ENCODE results near the gene TMEM233. TPM values are rescaled to one million over a fixed set of nuclear protein-coding genes. Genes with fewer than 3 reads are reported as not detected.

Gene TMEM233
- total RNA-seq, 1 donor from 2014 or later = not detected

DNA sequence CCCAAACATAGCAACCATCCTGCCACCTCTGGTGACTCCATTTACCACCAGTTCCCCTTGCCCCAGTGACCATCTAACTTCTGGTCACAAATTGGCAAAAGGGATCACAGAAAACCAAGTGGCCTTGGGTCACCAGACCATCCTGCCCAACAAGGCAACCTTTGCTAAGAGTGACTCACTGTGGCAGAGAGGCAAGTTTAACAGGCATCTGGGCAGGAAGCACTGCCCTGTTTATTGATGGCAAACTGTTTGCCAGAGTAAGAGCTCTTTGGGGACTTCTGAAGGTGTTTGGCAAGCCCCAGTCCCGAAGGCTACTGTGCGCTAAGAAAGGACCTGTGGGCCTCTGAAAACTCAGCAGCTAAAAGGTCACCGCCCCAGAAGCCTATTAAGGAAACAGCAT, 28.2 kb upstream of the TMEM233 start:
- POLR2A ChIA-PET = no interaction called here
- TF ChIP-seq, protein P1, sequence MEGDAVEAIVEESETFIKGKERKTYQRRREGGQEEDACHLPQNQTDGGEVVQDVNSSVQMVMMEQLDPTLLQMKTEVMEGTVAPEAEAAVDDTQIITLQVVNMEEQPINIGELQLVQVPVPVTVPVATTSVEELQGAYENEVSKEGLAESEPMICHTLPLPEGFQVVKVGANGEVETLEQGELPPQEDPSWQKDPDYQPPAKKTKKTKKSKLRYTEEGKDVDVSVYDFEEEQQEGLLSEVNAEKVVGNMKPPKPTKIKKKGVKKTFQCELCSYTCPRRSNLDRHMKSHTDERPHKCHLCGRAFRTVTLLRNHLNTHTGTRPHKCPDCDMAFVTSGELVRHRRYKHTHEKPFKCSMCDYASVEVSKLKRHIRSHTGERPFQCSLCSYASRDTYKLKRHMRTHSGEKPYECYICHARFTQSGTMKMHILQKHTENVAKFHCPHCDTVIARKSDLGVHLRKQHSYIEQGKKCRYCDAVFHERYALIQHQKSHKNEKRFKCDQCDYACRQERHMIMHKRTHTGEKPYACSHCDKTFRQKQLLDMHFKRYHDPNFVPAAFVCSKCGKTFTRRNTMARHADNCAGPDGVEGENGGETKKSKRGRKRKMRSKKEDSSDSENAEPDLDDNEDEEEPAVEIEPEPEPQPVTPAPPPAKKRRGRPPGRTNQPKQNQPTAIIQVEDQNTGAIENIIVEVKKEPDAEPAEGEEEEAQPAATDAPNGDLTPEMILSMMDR (IDR thresholded peaks at IDR 0.05) = no peak
- DNase-seq = no peak
- CTCF ChIA-PET = no interaction called here
- H3K9me3 Mint-ChIP-seq = no peaks in the 10 kb centered on the region
- no peak overlapping the region for H3K27ac Mint-ChIP-seq
- intact Hi-C loops (cut with micrococcal nuclease) = no loop called here
- no peaks in the 10 kb centered on the region for H3K36me3 Mint-ChIP-seq (ENCODE audit: low read depth)
- peaks cover 8% of the 10 kb centered on the region for H3K27me3 Mint-ChIP-seq
- no peak overlapping the region for H3K4me3 Mint-ChIP-seq
- ATAC-seq (ENCODE audit: low read depth) = no peak
- H3K4me1 Mint-ChIP-seq = no peaks in the 10 kb centered on the region

DNA sequence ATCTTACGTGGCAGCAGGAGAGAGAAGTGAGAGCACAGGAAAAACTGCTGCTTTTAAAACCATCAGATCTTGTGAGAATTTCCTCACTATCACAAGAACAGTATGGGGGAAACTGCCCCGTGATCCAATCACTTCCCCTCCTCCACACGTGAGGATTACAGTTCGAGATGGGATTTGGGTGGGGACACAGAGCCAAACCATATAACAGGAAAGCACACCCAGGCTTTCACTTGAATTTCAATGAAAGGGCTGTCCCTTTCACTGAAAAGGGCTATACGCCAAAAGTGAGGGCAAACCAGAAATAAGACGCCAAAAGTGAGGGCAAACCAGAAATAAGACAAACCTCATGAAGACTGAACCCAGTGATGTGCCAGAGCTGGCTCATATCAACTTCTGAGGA, 22.8 kb upstream of the TMEM233 start:
- Mint-ChIP-seq H3K4me3 (no peak overlapping the region), H3K27me3 (peaks cover 11% of the 10 kb centered on the region), H3K36me3 (ENCODE audit: low read depth) (no peaks in the 10 kb centered on the region), H3K27ac (no peak overlapping the region), H3K9me3 (peaks cover 4% of the 10 kb centered on the region), H3K4me1 (no peaks in the 10 kb centered on the region)
- ChIA-PET POLR2A (no interaction called here), CTCF (interaction anchor here (1.1 kb wide), 1 partner anchor 7 kb away, joined by 3 read pairs; no protein-coding TSS in a partner anchor)
- no peak for DNase-seq
- intact Hi-C loops (cut with micrococcal nuclease) = no loop called here
- ATAC-seq (ENCODE audit: low read depth) = no peak
- TF ChIP-seq, protein P1 (IDR thresholded peaks at IDR 0.05) = no peak

DNA sequence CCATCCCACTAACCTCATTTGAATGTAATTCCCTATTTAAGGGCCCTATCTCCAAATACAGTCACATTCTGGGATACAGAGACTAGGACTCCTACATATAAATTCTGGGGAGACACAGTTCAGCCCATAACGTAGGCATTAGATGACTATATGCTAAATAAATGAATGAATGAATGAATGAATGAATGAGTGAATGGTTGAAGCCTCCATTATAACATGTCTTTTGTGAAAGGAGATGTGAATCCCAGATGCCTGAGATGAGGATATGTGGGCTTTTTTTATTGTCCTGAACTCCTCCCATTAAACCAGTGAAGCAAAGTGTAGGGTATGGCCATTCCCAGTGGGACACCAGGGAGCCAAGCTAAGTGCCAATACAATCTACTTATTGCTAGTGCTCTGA, 20.5 kb upstream of the TMEM233 start:
- no peak overlapping the region for H3K27ac Mint-ChIP-seq
- TF ChIP-seq, protein P1 (IDR thresholded peaks at IDR 0.05) = no peak
- H3K27me3 Mint-ChIP-seq = peaks cover 12% of the 10 kb centered on the region
- no peak overlapping the region for H3K4me3 Mint-ChIP-seq
- no peaks in the 10 kb centered on the region for H3K4me1 Mint-ChIP-seq
- no peaks in the 10 kb centered on the region for H3K36me3 Mint-ChIP-seq (ENCODE audit: low read depth)
- DNase-seq (no peak), ATAC-seq (ENCODE audit: low read depth) (no peak)
- ChIA-PET CTCF (no interaction called here), POLR2A (no interaction called here)
- intact Hi-C loops (cut with micrococcal nuclease) = no loop called here
- peaks cover 4% of the 10 kb centered on the region for H3K9me3 Mint-ChIP-seq

DNA sequence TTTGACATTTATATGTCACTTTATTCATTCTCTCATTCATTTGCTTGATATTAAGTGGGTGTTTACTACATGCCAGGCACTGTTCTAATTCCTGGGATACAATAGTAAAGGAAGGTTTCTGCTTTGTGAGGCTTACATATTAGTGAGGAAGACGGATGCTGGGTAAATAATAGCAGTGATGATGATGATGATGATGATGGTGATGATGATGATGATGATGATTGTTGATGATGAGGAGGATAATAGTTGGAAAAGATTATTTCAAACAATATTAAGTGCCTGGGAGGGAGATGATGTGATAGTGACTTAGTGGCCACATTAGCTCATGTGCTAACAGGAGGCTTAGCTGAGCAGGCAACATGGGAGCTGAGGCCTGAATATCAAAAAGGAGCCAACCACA, 19.3 kb upstream of the TMEM233 start:
- TF ChIP-seq, protein P1 (IDR thresholded peaks at IDR 0.05) = no peak
- H3K27ac Mint-ChIP-seq = no peak overlapping the region
- peaks cover 4% of the 10 kb centered on the region for H3K9me3 Mint-ChIP-seq
- ATAC-seq (ENCODE audit: low read depth) (no peak), DNase-seq (no peak)
- peaks cover 13% of the 10 kb centered on the region for H3K27me3 Mint-ChIP-seq
- H3K4me1 Mint-ChIP-seq = no peaks in the 10 kb centered on the region
- H3K4me3 Mint-ChIP-seq = no peak overlapping the region
- intact Hi-C loops (cut with micrococcal nuclease) = no loop called here
- ChIA-PET CTCF (no interaction called here), POLR2A (interaction anchor here (0.7 kb wide), 1 partner anchor 28 kb away, joined by 5 read pairs; no protein-coding TSS in a partner anchor)
- H3K36me3 Mint-ChIP-seq (ENCODE audit: low read depth) = no peaks in the 10 kb centered on the region

DNA sequence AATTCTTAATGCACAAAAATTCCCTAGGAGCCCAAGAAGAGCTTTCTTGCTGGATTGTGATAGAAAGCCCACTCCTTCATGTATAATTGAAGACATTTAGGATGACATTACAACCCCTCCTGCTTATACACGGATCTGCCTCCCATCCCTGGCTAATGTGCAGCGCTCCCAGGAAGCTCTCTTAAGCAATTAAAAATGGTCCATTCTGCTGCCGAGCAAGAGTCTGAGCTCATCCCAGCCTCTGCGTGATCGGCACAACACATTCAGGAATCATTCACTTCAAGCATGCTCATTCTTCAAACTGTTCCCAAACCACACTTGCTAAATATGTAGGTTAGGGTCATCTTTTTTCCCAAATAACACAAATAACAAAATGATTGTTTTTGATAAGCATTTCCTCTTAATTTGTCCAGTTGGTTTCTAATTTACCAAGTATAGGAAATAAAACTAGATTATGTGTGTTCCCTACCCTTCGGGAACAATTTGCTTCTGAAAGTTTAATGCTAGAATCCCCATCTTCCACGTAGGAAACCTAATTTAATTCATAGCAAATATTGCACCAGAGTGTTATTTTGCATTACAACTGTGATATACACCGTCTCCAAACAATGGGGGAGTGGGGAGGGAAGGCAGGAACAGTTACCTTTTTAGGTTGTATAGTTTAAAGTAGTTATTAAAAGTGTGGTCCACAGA, 17.3 kb upstream of the TMEM233 start:
- ATAC-seq (ENCODE audit: low read depth) = no peak
- intact Hi-C loops (cut with micrococcal nuclease) = no loop called here
- DNase-seq = no peak
- CTCF ChIA-PET = no interaction called here
- H3K9me3 Mint-ChIP-seq = peaks cover 4% of the 10 kb centered on the region
- H3K27ac Mint-ChIP-seq = no peak overlapping the region
- no peaks in the 10 kb centered on the region for H3K36me3 Mint-ChIP-seq (ENCODE audit: low read depth)
- POLR2A ChIA-PET = no interaction called here
- H3K27me3 Mint-ChIP-seq = peaks cover 14% of the 10 kb centered on the region
- H3K4me3 Mint-ChIP-seq = no peak overlapping the region
- no peaks in the 10 kb centered on the region for H3K4me1 Mint-ChIP-seq
- TF ChIP-seq, protein P1 (IDR thresholded peaks at IDR 0.05) = no peak
